ENCODE data around the gene GON7. TPM values are rescaled to one million over a fixed set of nuclear protein-coding genes. Genes with fewer than 3 reads are reported as not detected.
"Not testable (repeated sequence)": the region's sequence is repeated elsewhere in the genome, so short reads cannot be mapped to it uniquely, and the experiment has no call there.

Gene GON7
- total RNA-seq, 4 donors from 2014 or later: 9.4 to 19.9 (median 17.1) TPM

DNA sequence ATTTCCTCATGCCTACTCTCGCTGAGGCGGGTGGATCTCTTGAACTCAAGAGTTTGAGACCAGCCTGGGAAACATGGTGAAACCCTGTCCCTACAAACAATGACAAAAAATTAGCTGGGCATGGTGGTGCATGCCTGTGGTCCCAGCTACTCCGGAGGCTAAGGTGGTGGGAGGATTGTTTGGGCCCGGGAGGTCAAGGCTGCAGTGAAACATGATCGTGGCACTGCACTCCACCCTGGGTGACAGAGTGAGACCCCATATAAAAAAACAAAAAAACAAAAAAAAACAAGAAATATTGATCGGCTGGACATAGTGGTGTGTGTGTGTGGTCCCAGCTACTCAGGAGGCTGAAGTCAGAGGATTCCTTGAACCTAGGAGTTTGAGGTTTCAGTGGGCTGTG, 31.4 kb downstream of the GON7 start:
- WGBS, 2 donors: 84 to 87% methylated on average over 6 of the region's 6 CpGs
- Histone ChIP-seq H3K36me3 (no peaks in the 10 kb centered on the region), H3K27ac (no peak overlapping the region), H3K9me3 (no peaks in the 10 kb centered on the region), H3K27me3 (no peaks in the 10 kb centered on the region), H3K4me1 (no peaks in the 10 kb centered on the region), H3K4me3 (replicated peaks in 1 of 3) (no peak overlapping the region)
- intact Hi-C loops (cut with DNase I): no loop called here
- no peak for DNase-seq
- TF ChIP-seq, protein P1, sequence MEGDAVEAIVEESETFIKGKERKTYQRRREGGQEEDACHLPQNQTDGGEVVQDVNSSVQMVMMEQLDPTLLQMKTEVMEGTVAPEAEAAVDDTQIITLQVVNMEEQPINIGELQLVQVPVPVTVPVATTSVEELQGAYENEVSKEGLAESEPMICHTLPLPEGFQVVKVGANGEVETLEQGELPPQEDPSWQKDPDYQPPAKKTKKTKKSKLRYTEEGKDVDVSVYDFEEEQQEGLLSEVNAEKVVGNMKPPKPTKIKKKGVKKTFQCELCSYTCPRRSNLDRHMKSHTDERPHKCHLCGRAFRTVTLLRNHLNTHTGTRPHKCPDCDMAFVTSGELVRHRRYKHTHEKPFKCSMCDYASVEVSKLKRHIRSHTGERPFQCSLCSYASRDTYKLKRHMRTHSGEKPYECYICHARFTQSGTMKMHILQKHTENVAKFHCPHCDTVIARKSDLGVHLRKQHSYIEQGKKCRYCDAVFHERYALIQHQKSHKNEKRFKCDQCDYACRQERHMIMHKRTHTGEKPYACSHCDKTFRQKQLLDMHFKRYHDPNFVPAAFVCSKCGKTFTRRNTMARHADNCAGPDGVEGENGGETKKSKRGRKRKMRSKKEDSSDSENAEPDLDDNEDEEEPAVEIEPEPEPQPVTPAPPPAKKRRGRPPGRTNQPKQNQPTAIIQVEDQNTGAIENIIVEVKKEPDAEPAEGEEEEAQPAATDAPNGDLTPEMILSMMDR (IDR thresholded peaks at IDR 0.05): no peak
- no peak for TF ChIP-seq POLR2A (IDR thresholded peaks at IDR 0.05)

DNA sequence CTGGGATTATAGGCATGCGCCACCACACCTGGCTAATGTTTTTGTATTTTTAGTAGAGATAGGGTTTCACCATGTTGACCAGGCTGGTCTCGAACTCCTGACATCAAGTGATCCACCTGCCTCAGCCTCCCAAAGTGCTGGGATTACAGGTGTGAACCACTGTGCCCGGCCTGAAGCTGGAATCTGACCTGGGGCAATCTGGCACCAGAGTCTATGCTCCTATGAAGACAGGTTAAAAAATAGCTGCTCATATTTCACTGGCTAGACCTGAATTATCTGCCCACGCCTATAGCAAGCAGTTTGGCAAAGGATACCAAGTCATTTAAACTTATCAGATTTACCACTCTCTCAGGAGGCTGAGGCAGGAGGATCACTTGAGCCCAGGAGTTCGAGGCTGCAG, 32.1 kb downstream of the GON7 start:
- H3K4me1 ChIP-seq; DNase-seq; H3K36me3 ChIP-seq; H3K27me3 ChIP-seq; intact Hi-C loops (cut with DNase I); H3K4me3 ChIP-seq (replicated peaks in 1 of 3); H3K9me3 ChIP-seq; H3K27ac ChIP-seq: not testable (repeated sequence)
- WGBS, 2 donors: 75 to 78% methylated on average over 4 of the region's 5 CpGs

DNA sequence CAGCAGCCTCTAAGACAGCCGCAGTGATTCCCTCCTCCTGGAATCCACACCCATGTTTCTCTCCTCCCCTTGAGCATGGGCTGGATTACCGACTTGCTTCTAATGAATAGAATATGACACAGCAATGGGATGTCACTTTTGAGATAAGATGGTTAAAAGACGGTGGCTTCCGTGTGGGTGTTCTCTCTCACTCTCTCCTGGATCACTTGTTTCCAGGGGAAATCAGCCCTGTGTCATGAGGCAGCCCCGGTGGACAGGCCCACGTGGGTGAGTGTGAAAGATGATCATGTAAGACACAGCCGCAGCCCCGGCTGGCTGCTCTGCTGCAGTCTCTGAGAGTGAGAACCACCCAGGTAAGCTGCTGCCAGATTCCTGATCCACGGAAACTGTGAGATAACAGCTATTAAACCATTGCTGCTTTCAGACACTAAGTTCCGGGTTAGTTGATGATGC, 32.9 kb downstream of the GON7 start:
- intact Hi-C loops (cut with DNase I): no loop called here

DNA sequence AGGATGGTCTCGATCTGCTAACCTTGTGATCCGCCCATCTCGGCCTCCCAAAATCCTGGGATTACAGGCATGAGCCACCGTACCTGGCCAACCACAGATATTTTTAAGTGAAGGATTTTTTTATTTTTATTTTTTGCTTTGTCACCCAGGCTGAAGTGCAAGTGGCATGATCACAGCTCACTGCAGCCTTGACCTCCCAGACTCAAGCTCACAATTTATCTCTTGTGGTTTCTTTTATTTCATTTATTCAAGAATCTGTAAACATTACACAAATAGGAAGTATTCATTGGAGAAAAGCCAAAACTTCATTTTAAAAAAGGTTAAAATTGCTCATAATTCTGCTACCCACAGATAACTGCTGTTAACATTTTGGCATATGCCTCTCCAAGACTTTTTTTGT, 35.5 kb downstream of the GON7 start:
- intact Hi-C loops (cut with DNase I): no loop called here
- TF ChIP-seq POLR2A (IDR thresholded peaks at IDR 0.05): no peak

More for the DNA sequence above, 32.9 kb downstream of the GON7 start:
- TF ChIP-seq, protein P1 (IDR thresholded peaks at IDR 0.05): no peak
- no peak for TF ChIP-seq POLR2A (IDR thresholded peaks at IDR 0.05)
- no peaks in the 10 kb centered on the region for H3K4me1 ChIP-seq
- no peak overlapping the region for H3K27ac ChIP-seq
- H3K36me3 ChIP-seq: no peaks in the 10 kb centered on the region
- H3K27me3 ChIP-seq: no peaks in the 10 kb centered on the region
- no peak overlapping the region for H3K4me3 ChIP-seq (replicated peaks in 1 of 3)
- 46 to 54% methylated on average over 10 of the region's 10 CpGs for WGBS, 2 donors
- no peak for DNase-seq
- H3K9me3 ChIP-seq: no peaks in the 10 kb centered on the region

DNA sequence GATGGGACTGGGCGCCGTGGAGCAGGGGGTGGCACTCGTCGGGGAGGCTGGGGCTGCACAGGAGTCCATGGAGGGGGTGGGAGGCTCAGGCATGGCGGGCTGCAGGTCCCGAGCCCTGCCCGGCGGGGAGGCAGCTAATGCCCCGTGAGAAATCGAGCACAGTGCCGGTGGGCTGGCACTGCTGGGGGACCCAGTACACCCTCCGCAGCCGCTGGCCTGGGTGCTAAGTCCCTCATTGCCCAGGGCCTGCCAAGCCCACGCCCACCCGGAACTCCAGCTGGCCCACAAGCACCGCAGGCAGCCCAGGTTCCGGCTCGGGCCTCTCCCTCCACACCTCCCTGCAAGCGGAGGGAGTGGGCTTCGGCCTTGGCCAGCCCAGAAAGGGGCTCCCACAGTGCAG, 36.7 kb downstream of the GON7 start:
- 88 to 100% methylated on average over 2 to 5 of the region's 20 CpGs for WGBS, 2 donors
- H3K4me3 ChIP-seq (replicated peaks in 1 of 3); H3K4me1 ChIP-seq; H3K9me3 ChIP-seq; DNase-seq; H3K36me3 ChIP-seq; intact Hi-C loops (cut with DNase I); H3K27ac ChIP-seq; H3K27me3 ChIP-seq: not testable (repeated sequence)

More for the DNA sequence above, 35.5 kb downstream of the GON7 start:
- Histone ChIP-seq H3K27me3 (no peaks in the 10 kb centered on the region), H3K36me3 (no peaks in the 10 kb centered on the region), H3K9me3 (no peaks in the 10 kb centered on the region), H3K27ac (no peak overlapping the region), H3K4me3 (replicated peaks in 1 of 3) (no peak overlapping the region), H3K4me1 (no peaks in the 10 kb centered on the region)
- WGBS, 2 donors: 90 to 93% methylated on average over 4 of the region's 4 CpGs
- no peak for DNase-seq

DNA sequence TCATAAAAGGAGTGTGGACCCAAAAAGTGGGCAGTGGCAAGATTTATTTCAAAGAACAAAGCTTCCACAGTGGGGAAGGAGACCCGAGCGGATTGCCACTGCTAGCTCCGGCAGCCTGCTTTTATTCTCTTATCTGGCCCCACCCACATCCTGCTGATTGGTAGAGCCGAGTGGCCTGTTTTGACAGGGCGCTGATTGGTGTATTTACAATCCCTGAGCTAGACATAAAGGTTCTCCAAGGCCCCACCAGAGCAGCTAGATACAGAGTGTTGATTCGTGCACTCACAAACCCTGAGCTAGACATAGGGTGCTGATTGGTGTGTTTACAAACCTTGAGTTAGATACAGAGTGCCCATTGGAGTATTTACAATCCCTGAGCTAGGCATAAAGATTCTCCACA, 37.2 kb downstream of the GON7 start:
- H3K4me3 ChIP-seq (replicated peaks in 1 of 3); intact Hi-C loops (cut with DNase I); H3K27ac ChIP-seq; H3K27me3 ChIP-seq; H3K36me3 ChIP-seq; DNase-seq; H3K9me3 ChIP-seq; H3K4me1 ChIP-seq: not testable (repeated sequence)
- 87 to 91% methylated on average over 4 to 6 of the region's 6 CpGs for WGBS, 2 donors

DNA sequence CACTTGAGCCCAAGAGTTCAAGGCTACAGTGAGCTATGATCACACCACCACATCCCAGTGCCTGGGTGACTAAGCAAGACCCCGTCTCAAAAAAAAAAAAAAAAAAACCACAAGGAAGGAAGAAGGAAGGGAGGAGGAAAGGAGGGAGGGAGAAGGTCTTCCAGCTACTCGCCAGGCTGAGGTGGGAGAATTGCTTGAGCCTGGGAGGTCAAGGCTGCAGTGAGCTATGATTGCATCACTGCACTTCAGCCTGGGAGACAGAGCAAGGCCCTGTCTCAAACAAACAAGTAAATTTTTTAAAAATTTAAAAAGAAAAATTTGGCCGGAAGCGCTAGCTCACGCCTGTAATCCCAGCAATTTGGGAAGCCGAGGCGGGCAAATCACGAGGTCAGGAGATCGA, 38.3 kb downstream of the GON7 start:
- 84 to 88% methylated on average over 9 of the region's 9 CpGs for WGBS, 2 donors

DNA sequence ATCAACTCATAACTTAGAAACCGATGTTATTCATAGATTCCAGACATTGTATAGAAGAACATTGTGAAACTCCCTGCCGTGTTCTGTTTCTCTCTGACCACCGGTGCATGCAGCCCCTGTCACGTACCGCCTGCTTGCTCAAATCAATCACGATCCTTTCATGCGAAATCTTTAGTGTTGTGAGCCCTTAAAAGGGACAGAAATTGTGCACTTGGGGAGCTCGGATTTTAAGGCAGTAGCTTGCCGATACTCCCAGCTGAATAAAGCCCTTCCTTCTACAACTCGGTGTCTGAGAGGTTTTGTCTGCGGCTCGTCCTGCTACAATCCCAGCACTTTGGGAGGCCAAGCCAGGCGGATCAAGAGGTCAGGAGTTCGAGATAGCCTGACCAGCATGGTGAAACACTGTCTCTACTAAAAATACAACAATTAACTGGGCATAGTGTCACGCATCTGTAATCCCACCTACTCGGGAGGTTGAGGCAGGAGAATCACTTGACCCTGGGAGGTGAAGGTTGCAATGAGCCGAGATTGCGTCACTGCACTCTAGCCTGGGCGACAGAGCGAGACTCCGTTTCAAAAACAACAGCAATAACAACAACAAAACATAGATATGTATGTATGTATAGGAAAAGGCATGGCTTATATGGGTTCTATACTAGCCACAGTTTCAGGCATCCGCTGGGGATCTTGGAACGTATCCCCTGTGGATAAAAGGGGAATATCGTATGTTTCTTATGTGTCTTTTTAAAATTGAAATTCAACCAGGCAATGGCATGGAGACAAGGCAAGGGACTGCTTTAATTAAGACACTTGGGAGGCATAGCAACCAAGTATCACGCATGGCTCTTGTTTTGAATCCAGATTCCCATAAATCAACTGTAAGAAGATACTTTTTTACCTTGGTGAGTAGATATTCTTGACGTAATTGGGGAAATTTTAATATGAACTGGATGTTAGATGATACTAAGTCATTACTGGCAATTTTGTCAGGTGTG, 41.3 kb downstream of the GON7 start:
- H3K4me1 ChIP-seq; H3K27me3 ChIP-seq; H3K36me3 ChIP-seq; H3K27ac ChIP-seq; H3K4me3 ChIP-seq (replicated peaks in 1 of 3); H3K9me3 ChIP-seq; DNase-seq; intact Hi-C loops (cut with DNase I): not testable (repeated sequence)
- WGBS, 2 donors: 81 to 83% methylated on average over 22 to 26 of the region's 26 CpGs

More for the DNA sequence above, 38.3 kb downstream of the GON7 start:
- DNase-seq; H3K4me1 ChIP-seq; H3K27me3 ChIP-seq; H3K9me3 ChIP-seq; intact Hi-C loops (cut with DNase I); H3K36me3 ChIP-seq; H3K4me3 ChIP-seq (replicated peaks in 1 of 3); H3K27ac ChIP-seq: not testable (repeated sequence)

Data from thyroid gland (tissue), 4 donors.